HTERT RPE-1 (cell line): ENCODE measurements around the gene CBFA2T3.

Source experiments
- in situ Hi-C: fragments of 300-500 bp; cut with MboI; formaldehyde crosslinking; loops from 4 replicates; pipeline ENCODE4 v1.14.3; 2020; ENCODE audit warnings: low sequenced_read_pairs

CBFA2T3 gene

GRCh38 chr16:88977812-88978607, 1.0 kb upstream of the CBFA2T3 start:
- in situ Hi-C loops, result no loop called here

DNA sequence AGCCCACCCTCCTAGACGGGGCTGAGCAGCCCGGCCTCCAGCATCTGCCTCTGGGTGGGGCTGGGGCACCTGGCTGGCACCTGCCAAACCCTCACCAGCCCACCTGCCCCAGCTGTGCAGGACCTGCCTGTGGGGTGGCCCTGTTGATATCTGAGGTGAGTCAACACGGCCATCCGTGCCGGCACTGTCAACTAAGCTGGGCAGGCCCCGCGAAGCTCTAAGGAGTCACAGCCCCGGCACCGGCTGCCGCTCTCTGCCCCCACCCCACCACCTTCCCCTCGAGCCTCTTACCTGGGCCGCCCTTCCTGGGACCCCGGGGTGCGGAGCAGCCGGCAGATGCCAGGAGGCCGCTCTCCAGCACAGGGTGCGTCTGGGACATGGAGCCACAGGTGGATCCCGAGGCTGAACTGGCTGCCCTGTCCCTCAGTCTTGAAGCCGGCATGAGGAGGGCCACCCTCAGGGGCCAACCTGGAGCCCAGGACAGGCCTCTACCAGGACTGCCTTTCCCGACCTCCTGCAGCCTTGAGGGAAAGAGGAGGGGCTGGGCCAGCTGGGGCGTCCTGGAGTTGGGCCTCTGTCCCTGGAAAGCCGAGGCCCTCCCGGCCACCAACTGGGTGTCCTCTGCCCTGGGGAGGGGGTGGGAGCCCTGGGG, 515 bp downstream of the CBFA2T3 start:
- in situ Hi-C loops, result no loop called here

GRCh38 chr16:88975511-88976061, 1.4 kb downstream of the CBFA2T3 start:
- in situ Hi-C loops, result no loop called here

- in situ Hi-C loops, result no loop called here
Observed at GRCh38 chr16:88974916-88975215, 2.1 kb downstream of the CBFA2T3 start.

- in situ Hi-C loops, result no loop called here
Observed at GRCh38 chr16:88974080-88974915, 2.7 kb downstream of the CBFA2T3 start.

DNA sequence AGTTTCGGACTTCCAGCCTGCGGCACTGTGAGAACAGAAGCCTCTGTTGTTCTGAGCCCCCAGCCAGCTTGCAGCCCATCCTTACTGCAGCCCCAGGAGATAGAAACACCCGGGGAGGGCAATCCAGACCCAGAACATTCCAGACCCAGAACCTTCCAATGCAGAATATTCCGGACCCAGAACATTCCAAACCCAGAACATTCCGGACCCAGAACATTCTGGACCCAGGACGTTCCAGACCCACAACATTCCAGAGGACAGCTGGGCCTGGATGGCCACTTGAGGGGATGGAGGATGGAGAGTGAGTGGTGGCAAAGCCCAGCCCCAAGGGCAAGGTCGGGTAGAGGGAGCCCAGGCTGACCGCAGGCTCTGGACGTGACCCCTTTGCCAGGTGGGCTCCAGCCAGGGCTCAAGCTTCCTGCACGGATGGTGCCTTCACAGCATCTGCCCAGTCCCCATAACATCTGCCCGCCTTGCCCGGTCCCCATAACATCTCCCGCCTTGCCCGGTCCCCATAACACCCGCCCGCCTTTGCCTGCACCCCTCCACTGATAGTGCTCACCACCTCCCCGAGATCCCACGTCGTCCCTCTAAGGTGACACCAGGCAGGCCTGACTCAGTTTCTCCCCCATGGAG, 3.5 kb downstream of the CBFA2T3 start:
- in situ Hi-C loops, result no loop called here

DNA sequence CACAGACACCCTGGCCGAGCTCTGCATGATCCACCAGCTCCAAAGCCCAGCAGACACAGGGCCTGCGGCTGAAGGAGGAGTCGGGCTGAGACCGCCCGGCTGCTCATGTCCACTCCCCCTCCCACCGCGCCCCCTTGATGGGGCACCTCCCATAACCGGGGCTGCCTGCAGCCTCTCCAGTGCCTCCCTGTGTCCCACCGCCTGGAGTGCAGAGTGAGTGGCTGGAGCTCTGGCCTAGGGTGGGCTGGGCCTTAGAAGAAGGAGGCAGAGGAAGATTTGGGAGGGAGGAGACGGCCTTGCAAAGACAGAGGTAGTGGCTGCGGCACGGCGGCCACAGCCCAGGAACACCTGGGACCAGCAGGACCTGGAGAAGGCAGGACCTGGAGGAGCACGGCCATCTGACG, 4.0 kb downstream of the CBFA2T3 start:
- in situ Hi-C loops, result no loop called here

- in situ Hi-C loops, result no loop called here
Observed at GRCh38 chr16:88972349-88972748, 4.7 kb downstream of the CBFA2T3 start.

DNA sequence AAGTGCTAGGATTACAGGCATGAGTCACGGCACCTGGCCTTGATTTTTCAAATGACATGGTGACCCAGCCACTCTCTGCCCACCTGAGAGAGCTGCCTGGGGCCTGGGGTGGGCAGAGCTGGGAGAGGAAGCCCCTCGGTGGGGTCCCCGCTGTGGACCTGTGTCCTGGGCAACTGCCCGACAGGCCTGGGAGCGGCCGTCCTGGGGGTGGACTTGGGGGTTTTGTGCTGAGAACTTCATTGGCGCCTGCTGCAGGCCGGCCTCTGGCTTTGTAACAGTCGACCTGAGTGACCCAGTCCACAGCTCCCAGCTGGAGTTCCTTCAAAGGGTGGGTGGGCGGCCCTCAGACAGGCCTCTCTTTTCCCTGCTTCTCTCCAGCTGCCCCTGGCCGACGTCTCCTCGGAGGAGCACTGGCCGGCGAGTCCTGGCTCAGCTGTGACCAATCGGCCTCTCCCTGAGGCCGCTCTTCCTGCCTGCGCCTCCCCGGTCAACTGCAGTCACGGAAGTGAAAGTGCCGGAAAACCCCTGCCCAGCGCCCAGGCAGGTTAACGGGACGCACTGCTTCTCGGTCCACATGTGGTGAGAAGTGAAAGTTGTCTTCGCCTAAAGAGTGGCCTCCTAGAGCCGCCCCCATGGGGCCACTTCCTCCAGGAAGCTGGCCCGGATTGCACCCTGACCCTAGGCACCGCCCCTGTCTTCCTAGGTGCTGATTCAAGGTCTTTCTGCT, 5.5 kb downstream of the CBFA2T3 start:
- in situ Hi-C loops, result no loop called here

DNA sequence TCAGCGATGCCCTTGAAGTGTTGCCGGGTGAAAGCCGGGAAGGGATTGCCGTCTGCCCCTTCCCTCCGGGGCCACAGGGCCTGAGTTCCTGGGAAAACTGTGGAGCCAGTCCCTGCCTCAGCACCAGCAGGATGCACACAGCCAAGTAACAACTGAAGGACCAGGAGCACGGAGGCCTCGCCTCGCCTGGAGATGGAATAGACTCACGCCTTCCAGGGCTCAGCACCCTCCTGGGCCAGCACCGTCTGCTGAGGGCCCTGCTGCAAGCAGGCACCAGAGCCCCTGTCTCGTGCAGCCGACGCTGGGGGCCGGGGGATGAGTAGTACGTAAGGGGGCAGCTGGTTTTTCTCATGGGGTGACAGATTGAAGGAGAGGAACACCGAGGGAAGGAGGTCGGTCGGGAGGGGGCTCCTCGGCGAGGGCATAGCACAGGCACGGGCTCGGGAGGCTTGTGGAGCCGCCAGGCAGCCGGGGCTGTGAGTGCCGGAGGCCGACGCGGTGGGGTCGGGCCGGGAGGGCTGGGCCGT, 6.4 kb downstream of the CBFA2T3 start:
- in situ Hi-C loops, result no loop called here

DNA sequence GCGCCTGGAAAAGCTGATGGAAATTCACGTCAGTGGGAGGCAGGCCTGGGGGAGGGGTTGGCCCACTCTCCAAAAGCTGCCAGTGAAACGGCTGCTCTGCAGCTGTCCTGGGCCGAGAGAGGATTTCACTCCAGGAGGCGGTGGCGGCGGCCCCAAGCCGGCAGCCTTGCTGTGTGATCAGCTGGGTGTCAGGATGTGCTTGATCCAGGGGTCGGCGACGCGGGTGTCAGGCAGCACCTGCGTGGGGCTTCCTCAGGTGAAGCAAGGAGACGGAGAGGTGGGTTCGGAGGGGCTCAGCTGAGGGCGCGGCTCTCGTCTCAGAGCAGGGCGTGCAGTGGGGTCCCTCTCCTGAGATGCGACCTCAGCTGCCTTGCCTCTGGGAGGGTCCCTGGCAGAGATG, 7.0 kb downstream of the CBFA2T3 start:
- in situ Hi-C loops, result no loop called here

GRCh38 chr16:88969361-88969831, 7.6 kb downstream of the CBFA2T3 start:
- in situ Hi-C loops, result no loop called here

- in situ Hi-C loops, result no loop called here
Observed at GRCh38 chr16:88968589-88969280, 8.3 kb downstream of the CBFA2T3 start.

DNA sequence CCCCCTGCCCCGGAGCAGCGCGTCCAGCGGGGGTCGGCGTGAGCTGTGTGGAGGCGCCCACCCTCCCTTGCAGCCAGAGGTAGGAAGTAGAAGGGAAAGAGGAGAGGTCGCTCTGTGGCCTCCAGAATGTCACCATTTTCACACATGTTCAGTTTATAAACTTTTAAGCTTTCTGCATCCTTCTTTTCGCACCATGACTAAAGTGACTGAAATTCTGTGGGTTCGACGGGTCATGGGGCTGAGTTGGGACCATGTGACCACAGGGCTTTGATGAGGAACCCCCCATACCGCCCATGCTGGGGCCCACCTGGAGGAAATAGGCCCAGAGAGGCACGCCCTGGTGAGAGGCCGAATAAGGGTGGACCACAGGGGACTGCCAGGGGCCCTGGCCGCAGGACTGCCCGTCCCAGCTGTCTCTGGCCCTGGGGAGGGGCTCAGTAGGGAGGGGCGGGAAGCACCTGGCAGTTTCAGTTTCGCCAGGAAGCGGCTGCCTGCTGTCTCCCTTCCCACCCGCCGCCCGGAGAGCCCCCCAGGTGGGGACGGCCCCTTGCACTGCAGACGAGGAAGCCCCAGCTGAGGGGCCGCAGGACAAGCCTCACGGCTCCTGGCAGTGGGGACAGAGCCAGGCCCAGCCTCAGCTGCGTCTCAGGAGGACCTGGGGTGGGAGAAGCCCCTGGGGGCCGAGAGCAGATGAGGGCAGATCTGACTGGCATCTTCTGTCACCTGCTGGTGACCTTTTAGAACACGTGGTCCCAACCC, 9.0 kb downstream of the CBFA2T3 start:
- in situ Hi-C loops, result no loop called here

DNA sequence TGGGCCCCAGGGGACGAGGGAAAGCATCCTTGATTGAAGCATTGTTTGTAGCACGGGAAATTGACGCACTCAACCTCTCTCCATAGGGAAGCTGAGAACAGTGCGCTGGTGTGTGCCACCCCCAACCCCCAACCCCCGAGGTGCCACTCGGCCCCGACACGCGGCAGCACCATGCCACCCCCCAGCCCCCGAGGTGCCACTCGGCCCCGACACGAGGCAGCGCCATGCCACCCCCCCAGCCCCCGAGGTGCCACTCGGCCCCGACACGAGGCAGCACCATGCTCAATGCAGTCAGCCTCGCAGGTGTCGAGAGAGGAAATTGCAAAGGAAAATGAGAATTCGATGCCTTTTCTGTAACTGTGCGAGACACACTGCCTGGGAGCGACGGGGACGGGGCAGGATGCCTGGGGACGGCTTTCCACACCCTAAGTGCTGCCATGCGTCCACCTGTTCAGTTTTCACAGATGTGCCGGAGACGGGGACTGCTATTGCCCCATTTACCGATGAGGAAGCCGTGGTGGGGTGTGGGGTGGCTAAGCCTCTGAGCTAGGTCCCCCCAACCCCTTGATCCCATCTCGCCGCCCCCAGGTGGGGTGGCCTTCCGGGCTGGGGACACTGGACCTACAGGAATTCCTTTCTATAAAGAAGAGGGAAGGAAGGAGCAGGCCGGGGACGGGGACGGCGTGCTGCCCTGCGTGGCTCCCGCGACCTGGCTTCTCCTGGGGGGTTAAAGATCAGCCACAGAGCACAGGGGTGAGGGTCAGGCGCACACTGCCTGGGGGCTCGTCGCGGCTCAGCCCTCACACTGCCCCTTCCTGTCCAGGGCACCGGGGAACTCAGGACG, 9.8 kb downstream of the CBFA2T3 start:
- in situ Hi-C loops, result no loop called here

DNA sequence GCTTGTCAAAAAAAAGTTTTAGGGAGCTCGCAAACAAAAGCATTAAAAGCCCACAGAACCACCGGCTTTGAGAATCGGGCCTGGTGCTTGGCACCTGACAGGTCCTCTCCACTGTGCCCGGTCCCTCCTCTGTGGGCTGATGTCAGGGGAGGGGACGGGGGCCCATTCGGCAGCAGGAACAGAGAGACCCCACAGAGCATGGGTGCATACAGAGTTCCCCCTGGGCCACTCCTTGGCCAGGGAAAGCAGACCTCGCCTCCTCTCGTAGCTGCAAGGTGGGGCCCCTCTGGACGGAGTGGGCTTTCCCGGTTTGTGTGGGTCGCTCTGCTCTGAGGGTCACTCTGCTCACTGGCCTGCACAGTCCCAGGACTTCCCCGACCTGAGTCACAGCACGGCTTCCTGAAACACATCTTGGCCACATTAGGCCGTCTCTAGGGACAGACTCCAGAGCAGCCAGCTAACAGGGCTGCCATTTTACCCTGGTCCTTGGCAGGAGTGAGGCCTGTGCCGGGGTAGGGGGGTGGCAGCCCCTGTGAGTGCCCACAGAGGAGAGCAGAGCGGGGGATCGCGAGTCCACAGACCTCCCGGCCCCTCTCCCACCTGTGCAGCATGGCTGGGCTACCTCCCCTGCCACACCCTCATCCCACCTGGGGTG, 11.1 kb downstream of the CBFA2T3 start:
- in situ Hi-C loops, result no loop called here

GRCh38 chr16:88965411-88965810, 11.6 kb downstream of the CBFA2T3 start:
- in situ Hi-C loops, result no loop called here
